C4-2B (cell line): ENCODE data around the gene RMC1.
A peak's percentile ranks its signal among the peaks of the same experiment; 100 is the strongest.

ENCODE experiments used
- ZFX ChIP-seq: fragments of 450-650 bp; IDR thresholded peaks from 2 replicates; pipeline ENCODE4 v1.6.1; 2017
- TF ChIP-seq, protein P1 (sequence below): fragments of 450-650 bp; conservative IDR thresholded peaks from 2 replicates; pipeline ENCODE4 v1.5.1; 2017; ENCODE audit warnings: mild to moderate bottlenecking

DNA sequence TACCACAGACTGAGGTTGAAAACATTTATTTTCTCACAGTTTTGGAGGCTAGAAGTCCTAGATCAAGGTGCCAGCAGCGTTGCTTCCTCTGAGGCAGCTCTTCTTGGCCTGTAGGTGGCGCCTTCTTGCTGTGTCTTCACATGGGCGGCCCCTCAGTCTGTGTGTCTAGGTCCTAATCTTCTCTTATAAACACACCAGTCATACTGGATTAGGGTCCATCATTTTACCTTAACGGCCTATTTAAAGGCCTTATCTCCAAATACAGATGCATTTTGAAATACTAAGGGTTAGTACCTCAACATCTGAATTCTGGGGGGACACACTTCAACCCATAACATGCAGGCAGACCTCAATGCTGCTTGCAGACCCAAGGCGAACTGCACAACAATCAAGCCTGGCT, 4.4 kb upstream of the RMC1 start:
- TF ChIP-seq, protein P1, sequence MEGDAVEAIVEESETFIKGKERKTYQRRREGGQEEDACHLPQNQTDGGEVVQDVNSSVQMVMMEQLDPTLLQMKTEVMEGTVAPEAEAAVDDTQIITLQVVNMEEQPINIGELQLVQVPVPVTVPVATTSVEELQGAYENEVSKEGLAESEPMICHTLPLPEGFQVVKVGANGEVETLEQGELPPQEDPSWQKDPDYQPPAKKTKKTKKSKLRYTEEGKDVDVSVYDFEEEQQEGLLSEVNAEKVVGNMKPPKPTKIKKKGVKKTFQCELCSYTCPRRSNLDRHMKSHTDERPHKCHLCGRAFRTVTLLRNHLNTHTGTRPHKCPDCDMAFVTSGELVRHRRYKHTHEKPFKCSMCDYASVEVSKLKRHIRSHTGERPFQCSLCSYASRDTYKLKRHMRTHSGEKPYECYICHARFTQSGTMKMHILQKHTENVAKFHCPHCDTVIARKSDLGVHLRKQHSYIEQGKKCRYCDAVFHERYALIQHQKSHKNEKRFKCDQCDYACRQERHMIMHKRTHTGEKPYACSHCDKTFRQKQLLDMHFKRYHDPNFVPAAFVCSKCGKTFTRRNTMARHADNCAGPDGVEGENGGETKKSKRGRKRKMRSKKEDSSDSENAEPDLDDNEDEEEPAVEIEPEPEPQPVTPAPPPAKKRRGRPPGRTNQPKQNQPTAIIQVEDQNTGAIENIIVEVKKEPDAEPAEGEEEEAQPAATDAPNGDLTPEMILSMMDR: peak; percentile 94
- no peak for TF ChIP-seq ZFX
